BE2C (cell line): ENCODE data around the gene GTF2H4.
A peak's percentile ranks its signal among the peaks of the same experiment; 100 is the strongest.

Experiments used
- DNase-seq: peaks from one replicate; pipeline ENCODE4 v3.0.0-alpha.2; 2020
- H3K27me3 ChIP-seq: fragments of 250-450 bp; sonication (Bioruptor Pico); 2 replicates; pipeline ENCODE4 v1.5.1; 2020; ENCODE audit warnings: mild to moderate bottlenecking
- H3K36me3 ChIP-seq: fragments of 250-450 bp; sonication (Bioruptor Pico); 2 replicates; pipeline ENCODE4 v1.5.1; 2020; ENCODE audit warnings: mild to moderate bottlenecking
- H3K4me1 ChIP-seq: fragments of 250-450 bp; sonication (Bioruptor Pico); 2 replicates; pipeline ENCODE4 v1.5.1; 2020
- H3K4me3 ChIP-seq: 2 replicates; pipeline ENCODE4 v1.5.1; 2011; ENCODE audit warnings: low read depth, low read length
- H3K9me3 ChIP-seq: fragments of 250-450 bp; sonication (Bioruptor Pico); 2 replicates; pipeline ENCODE4 v1.5.1; 2020
- CTCF ChIP-seq: IDR thresholded peaks from 2 replicates; pipeline ENCODE4 v1.5.1; 2012; ENCODE audit warnings: mild to moderate bottlenecking, low read depth, low read length

Gene GTF2H4

GRCh38 chr6:30886897-30887255 lies 21.1 kb upstream of the GTF2H4 start:
- H3K4me1 ChIP-seq: peaks cover 28% of the 10 kb centered on the region
- no peak for DNase-seq
- no peak overlapping the region for H3K4me3 ChIP-seq
- H3K9me3 ChIP-seq: no peaks in the 10 kb centered on the region
- no peaks in the 10 kb centered on the region for H3K27me3 ChIP-seq
- TF ChIP-seq CTCF: no peak
- H3K36me3 ChIP-seq: no peaks in the 10 kb centered on the region

- Histone ChIP-seq H3K36me3 (no peaks in the 10 kb centered on the region), H3K4me3 (no peak overlapping the region), H3K27me3 (no peaks in the 10 kb centered on the region), H3K9me3 (no peaks in the 10 kb centered on the region), H3K4me1 (peaks cover 23% of the 10 kb centered on the region)
- no peak for TF ChIP-seq CTCF
- DNase-seq: peak; percentile 30
These were observed 19.8 kb upstream of the GTF2H4 start for GRCh38 chr6:30887901-30888815.

- no peaks in the 10 kb centered on the region for H3K9me3 ChIP-seq
- DNase-seq: no peak
- H3K4me1 ChIP-seq: peaks cover 15% of the 10 kb centered on the region
- no peak for TF ChIP-seq CTCF
- no peaks in the 10 kb centered on the region for H3K27me3 ChIP-seq
- H3K36me3 ChIP-seq: no peaks in the 10 kb centered on the region
- no peak overlapping the region for H3K4me3 ChIP-seq
These were observed 19.1 kb upstream of the GTF2H4 start for GRCh38 chr6:30888816-30889495.

- H3K27me3 ChIP-seq: no peaks in the 10 kb centered on the region
- no peaks in the 10 kb centered on the region for H3K36me3 ChIP-seq
- H3K4me3 ChIP-seq: no peak overlapping the region
- DNase-seq: no peak
- no peak for TF ChIP-seq CTCF
- peaks cover 15% of the 10 kb centered on the region for H3K4me1 ChIP-seq
- no peaks in the 10 kb centered on the region for H3K9me3 ChIP-seq
These were observed 18.5 kb upstream of the GTF2H4 start for GRCh38 chr6:30889496-30889885.

- DNase-seq: peak; percentile 49
- no peak for TF ChIP-seq CTCF
- Histone ChIP-seq H3K9me3 (no peaks in the 10 kb centered on the region), H3K36me3 (no peaks in the 10 kb centered on the region), H3K27me3 (no peaks in the 10 kb centered on the region), H3K4me3 (no peak overlapping the region), H3K4me1 (peaks cover 13% of the 10 kb centered on the region)
These were observed 17.9 kb upstream of the GTF2H4 start for GRCh38 chr6:30889921-30890645.
